Naive thymus-derived CD4-positive, alpha-beta T cell (primary cell): ENCODE measurements around the gene NINJ2. TPM values are rescaled to one million over a fixed set of nuclear protein-coding genes. Genes with fewer than 3 reads are reported as not detected.

Source experiments
- ATAC-seq: fragments of 150-1000 bp; cut with Tn5 transposase; 2 replicates; pipeline ENCODE4 v1.10.0; 2021; ENCODE audit warnings: mild to moderate bottlenecking, moderate library complexity
- CTCF ChIA-PET: fragments of 350-600 bp; sonication (Branson Sonifier 250); formaldehyde crosslinking; loops from one replicate; lab custom pipeline; 2021; ENCODE audit warnings: antibody characterized with exemption; lab: Charles Lee
- POLR2A ChIA-PET: fragments of 350-600 bp; sonication (Branson Sonifier 250); formaldehyde crosslinking; loops from one replicate; lab custom pipeline; 2021; ENCODE audit warnings: antibody characterized with exemption, inconsistent platforms; lab: Charles Lee
- DNase-seq, 9 donors: peaks; one replicate each; pipeline versions ENCODE4 v3.0.0 to v3.0.0-alpha.2; 2020 to 2022; ENCODE audit warnings: mixed read lengths in 1 of 9
- H3K27ac ChIP-seq: one replicate; pipeline ENCODE4 v1.7.0; 2013; ENCODE audit warnings: mild to moderate bottlenecking, low read depth, low read length, moderate library complexity
- H3K27me3 ChIP-seq, 2 donors: one replicate each; pipeline ENCODE4 v1.7.0; 2013; ENCODE audit warnings: low read length in 2 of 2, mild to moderate bottlenecking in 2 of 2, moderate library complexity in 2 of 2; ENCODE audit not compliant: control insufficient read depth in 2 of 2, insufficient read depth in 2 of 2
- H3K36me3 ChIP-seq, 3 experiments: 1 replicate in 2 of 3; 2 replicates in 1 of 3; pipeline ENCODE4 v1.7.0; 2013; ENCODE audit warnings: low read length in 3 of 3, mild to moderate bottlenecking in 3 of 3, moderate library complexity in 1 of 3; ENCODE audit not compliant: insufficient read depth in 3 of 3, control insufficient read depth in 2 of 3
- H3K4me1 ChIP-seq, 2 donors: one replicate each; pipeline ENCODE4 v1.7.0; 2013; ENCODE audit warnings: low read length in 2 of 2, mild to moderate bottlenecking in 2 of 2, moderate library complexity in 1 of 2; ENCODE audit not compliant: control insufficient read depth in 2 of 2, insufficient read depth in 2 of 2
- H3K4me3 ChIP-seq: 2 replicates; pipeline ENCODE4 v1.7.0; 2013; ENCODE audit warnings: mild to moderate bottlenecking, low read length
- H3K9me3 ChIP-seq, 3 experiments: 1 replicate in 2 of 3; 2 replicates in 1 of 3; pipeline ENCODE4 v1.7.0; 2013; ENCODE audit warnings: low read length in 3 of 3; ENCODE audit not compliant: control insufficient read depth in 2 of 3
- H3K27ac Mint-ChIP-seq, 9 donors: one replicate each; pipeline ENCODE4 v1.8.0; 2020 to 2022; ENCODE audit warnings: mixed read lengths in 9 of 9, mild to moderate bottlenecking in 8 of 9, moderate library complexity in 5 of 9, inconsistent platforms in 2 of 9
- H3K27me3 Mint-ChIP-seq, 5 donors: one replicate each; pipeline ENCODE4 v1.8.0; 2021 to 2022; ENCODE audit warnings: mixed read lengths in 5 of 5, mild to moderate bottlenecking in 1 of 5
- H3K36me3 Mint-ChIP-seq, 5 donors: one replicate each; pipeline ENCODE4 v1.8.0; 2020 to 2022; ENCODE audit warnings: mixed read lengths in 5 of 5, mild to moderate bottlenecking in 3 of 5, inconsistent platforms in 1 of 5
- H3K4me1 Mint-ChIP-seq, 7 donors: one replicate each; pipeline ENCODE4 v1.8.0; 2020 to 2022; ENCODE audit warnings: mixed read lengths in 7 of 7, mild to moderate bottlenecking in 3 of 7, inconsistent platforms in 1 of 7
- H3K4me3 Mint-ChIP-seq, 10 donors: one replicate each; pipeline ENCODE4 v1.8.0; 2020 to 2022; ENCODE audit warnings: mild to moderate bottlenecking in 10 of 10, mixed read lengths in 10 of 10, moderate library complexity in 6 of 10, inconsistent platforms in 2 of 10
- H3K9me3 Mint-ChIP-seq, 11 donors: one replicate each; pipeline ENCODE4 v1.8.0; 2020 to 2022; ENCODE audit warnings: mixed read lengths in 11 of 11, mild to moderate bottlenecking in 4 of 11, inconsistent platforms in 1 of 11, moderate library complexity in 1 of 11
- intact Hi-C, 2 donors: fragments of 100-400 bp; cut with micrococcal nuclease; formaldehyde crosslinking; loops; one replicate each; pipeline ENCODE4 v1.15.1; 2023
- polyA plus RNA-seq, 2 donors: library from polyadenylated mRNA; unstranded; fragments of 300-500 nt; fragmentation: Illumina TruSeq; gene quantifications; one replicate each; pipeline ENCODE4 v1.2.3, GENCODE V29; 2021
- total RNA-seq, 6 experiments: library from RNA in 5 of 6; stranded (reverse) in 5 of 6; gene quantifications; 1 replicate in 5 of 6; 2 replicates in 1 of 6; pipeline ENCODE4 v1.2.3 and lab custom pipeline; 2021 to 2026

The NINJ2 gene
- total and polyA plus RNA-seq, 7 experiments from 2014 or later, result 0.84 to 11.2 (median 5.1) TPM

DNA sequence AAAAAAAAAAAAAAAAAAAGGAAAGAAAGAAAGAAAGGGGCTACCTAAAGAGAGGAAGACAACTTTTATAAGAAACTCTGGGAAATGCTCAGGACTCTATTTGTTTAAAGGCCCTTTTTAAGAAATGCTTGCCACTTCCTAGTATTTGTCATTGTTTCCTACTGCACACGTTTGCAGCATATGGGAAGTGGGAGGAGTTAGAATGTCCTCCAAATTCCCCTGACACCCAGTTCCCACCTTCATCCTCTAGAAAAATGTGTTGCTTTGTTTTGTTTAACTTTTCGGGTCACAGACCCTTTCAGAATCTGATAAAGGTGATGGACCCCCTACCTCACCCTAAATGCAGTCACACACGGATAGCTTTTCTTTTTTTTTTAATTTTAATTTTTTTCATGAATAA, 40.8 kb downstream of the NINJ2 start:
- H3K27ac ChIP-seq, result no peak overlapping the region
- peaks cover 0 to 20% of the 10 kb centered on the region in 2 donors for H3K4me1 ChIP-seq
- H3K27me3 ChIP-seq, result no peaks in the 10 kb centered on the region
- ChIA-PET CTCF (interaction anchor here (0.5 to 1.5 kb wide), 3 partner anchors 12 to 192 kb away, joined by 3 to 6 read pairs (median 3); no protein-coding TSS in a partner anchor), POLR2A (interaction anchor here (0.6 kb wide), 3 partner anchors 44 to 205 kb away, joined by 3 to 6 read pairs (median 5); no protein-coding TSS in a partner anchor)
- no peaks in the 10 kb centered on the region for H3K9me3 Mint-ChIP-seq
- no peak overlapping the region for H3K4me3 ChIP-seq
- H3K36me3 ChIP-seq, result no peaks in the 10 kb centered on the region
- H3K9me3 ChIP-seq, result no peaks in the 10 kb centered on the region
- H3K4me1 Mint-ChIP-seq, result peaks cover 29 to 56% (median 51%) of the 10 kb centered on the region in 7 donors
- H3K36me3 Mint-ChIP-seq, result peaks cover 0 to 5% (median 0%) of the 10 kb centered on the region in 5 donors
- peak overlapping the region in 8 of 9 donors; percentile 56 to 96 (median 74) for H3K27ac Mint-ChIP-seq
- ATAC-seq (peak; percentile 58), DNase-seq (no peak)
- H3K4me3 Mint-ChIP-seq, result peak overlapping the region; percentile 51 to 85 (median 63)
- no peaks in the 10 kb centered on the region for H3K27me3 Mint-ChIP-seq
- intact Hi-C loops, result loop anchor here in 1 of 2 donors (1.0 kb wide), 1 partner anchor 8 kb away; no protein-coding TSS in a partner anchor

DNA sequence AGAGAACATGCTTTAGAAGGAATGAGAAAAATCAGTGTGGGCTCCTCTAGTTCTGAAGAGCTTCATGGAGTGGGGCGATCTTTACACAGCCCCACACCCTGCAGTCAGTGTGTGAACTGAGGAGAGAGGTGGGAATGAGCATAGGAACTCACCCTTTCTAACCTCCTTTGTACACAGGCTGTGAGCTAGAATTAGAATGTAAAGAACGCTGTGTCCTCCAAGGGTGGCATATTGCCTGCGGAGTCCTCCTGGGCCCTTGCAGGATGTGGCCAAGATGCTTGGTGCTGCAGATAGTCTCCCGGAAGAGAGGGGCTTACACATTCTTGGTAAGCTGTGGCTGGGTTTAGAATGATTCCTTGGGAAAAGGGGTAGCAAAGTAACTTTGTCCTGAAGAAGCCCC, 43.9 kb downstream of the NINJ2 start:
- Histone ChIP-seq H3K36me3 (no peaks in the 10 kb centered on the region), H3K4me3 (no peak overlapping the region), H3K27ac (no peak overlapping the region), H3K27me3 (no peaks in the 10 kb centered on the region), H3K9me3 (no peaks in the 10 kb centered on the region), H3K4me1 (peaks cover 0 to 20% of the 10 kb centered on the region in 2 donors)
- intact Hi-C loops, result loop anchor here in 1 of 2 donors (2.0 to 10.0 kb wide), 2 partner anchors 23 to 475 kb away; no protein-coding TSS in a partner anchor
- POLR2A ChIA-PET, result interaction anchor here (0.5 to 2.3 kb wide), 3 partner anchors 13 to 24 kb away, joined by 3 to 9 read pairs (median 6); no protein-coding TSS in a partner anchor
- ATAC-seq (no peak), DNase-seq (peak in 3 of 9 donors; percentile 21 to 38 (median 29))
- CTCF ChIA-PET, result interaction anchor here (0.6 to 2.6 kb wide), 4 partner anchors 110 to 201 kb away, joined by 4 to 10 read pairs (median 6); partner anchors contain the start of gene WNK1
- peaks cover 0 to 1% (median 0%) of the 10 kb centered on the region in 11 donors for H3K9me3 Mint-ChIP-seq
- H3K27me3 Mint-ChIP-seq, result no peaks in the 10 kb centered on the region
- H3K4me1 Mint-ChIP-seq, result peaks cover 36 to 69% (median 60%) of the 10 kb centered on the region in 7 donors
- H3K4me3 Mint-ChIP-seq, result peak overlapping the region in 4 of 10 donors; percentile 20 to 39 (median 30)
- H3K27ac Mint-ChIP-seq, result peak overlapping the region in 6 of 9 donors; percentile 21 to 77 (median 51)
- H3K36me3 Mint-ChIP-seq, result peaks cover 0 to 4% (median 0%) of the 10 kb centered on the region in 5 donors

DNA sequence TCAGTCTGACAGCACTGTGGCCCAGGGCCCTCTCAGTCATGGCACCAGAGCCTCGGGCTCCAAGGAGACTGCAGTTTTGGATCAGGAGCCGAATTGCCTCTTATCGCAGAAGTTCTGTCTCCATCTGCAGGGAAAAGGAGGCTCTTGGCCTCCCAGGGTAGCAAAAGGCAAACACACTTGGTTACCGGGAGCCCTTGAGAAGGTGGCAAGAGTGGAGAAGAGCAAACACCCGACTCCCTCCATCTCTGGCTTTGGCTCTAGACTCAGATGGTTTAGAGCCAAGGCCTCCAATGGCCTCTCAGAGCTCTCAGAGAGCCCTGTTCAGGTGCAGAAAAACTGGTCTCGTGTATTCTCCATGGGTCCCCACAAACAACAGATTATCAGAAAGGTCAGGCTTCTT, 44.6 kb downstream of the NINJ2 start:
- Mint-ChIP-seq H3K9me3 (peaks cover 0 to 1% (median 0%) of the 10 kb centered on the region in 11 donors), H3K4me3 (peak overlapping the region in 1 of 10 donors; percentile 26), H3K36me3 (peaks cover 0 to 4% (median 0%) of the 10 kb centered on the region in 5 donors), H3K4me1 (peaks cover 36 to 67% (median 60%) of the 10 kb centered on the region in 7 donors), H3K27ac (peak overlapping the region in 3 of 9 donors; percentile 16 to 51 (median 32)), H3K27me3 (no peaks in the 10 kb centered on the region)
- POLR2A ChIA-PET, result no interaction called here
- DNase-seq (no peak), ATAC-seq (no peak)
- peaks cover 0 to 20% of the 10 kb centered on the region in 2 donors for H3K4me1 ChIP-seq
- no peaks in the 10 kb centered on the region for H3K9me3 ChIP-seq
- intact Hi-C loops, result loop anchor here in 1 of 2 donors (2.0 to 10.0 kb wide), 2 partner anchors 24 to 476 kb away; no protein-coding TSS in a partner anchor
- CTCF ChIA-PET, result interaction anchor here (1.1 to 1.8 kb wide), 2 partner anchors 111 to 133 kb away, joined by 4 to 8 read pairs; partner anchors contain the start of gene WNK1
- H3K4me3 ChIP-seq, result no peak overlapping the region
- no peaks in the 10 kb centered on the region for H3K27me3 ChIP-seq
- no peak overlapping the region for H3K27ac ChIP-seq
- H3K36me3 ChIP-seq, result no peaks in the 10 kb centered on the region

DNA sequence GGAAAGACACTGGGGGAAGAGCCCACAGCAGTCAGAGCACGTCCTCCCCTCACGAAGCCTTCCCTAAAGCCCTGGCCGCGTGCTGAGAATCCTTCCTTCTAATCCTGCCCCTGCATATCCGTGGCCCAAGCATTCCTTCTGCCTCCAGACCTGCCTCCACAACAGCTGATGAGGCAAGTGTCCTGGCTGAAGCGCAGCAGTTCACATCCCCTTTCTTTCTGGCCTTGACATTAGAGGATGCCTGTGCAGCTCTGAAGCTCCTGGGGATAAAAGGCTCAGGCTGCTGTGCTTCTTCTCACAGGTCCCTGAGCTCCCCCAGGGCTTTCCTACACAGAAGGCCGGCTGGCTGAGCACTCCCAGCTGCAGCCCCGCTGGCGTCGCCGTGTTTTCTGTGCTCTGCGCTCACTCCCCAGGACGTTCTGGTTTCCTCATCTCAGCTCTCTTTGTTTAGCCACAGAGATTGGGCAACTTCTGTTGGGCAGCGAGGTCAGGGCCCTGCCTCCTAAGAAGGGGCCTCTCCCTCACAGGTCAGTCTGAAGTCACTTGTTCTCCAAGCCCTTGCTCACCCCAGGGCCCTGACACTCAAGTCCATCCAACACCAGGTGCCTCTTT, 45.8 kb downstream of the NINJ2 start:
- Histone ChIP-seq H3K4me3 (no peak overlapping the region), H3K27ac (no peak overlapping the region), H3K27me3 (no peaks in the 10 kb centered on the region), H3K9me3 (no peaks in the 10 kb centered on the region), H3K36me3 (no peaks in the 10 kb centered on the region), H3K4me1 (peaks cover 0 to 13% of the 10 kb centered on the region in 2 donors)
- POLR2A ChIA-PET, result interaction anchor here (0.5 to 0.9 kb wide), 3 partner anchors 111 to 194 kb away, joined by 3 to 5 read pairs (median 3); no protein-coding TSS in a partner anchor
- peak; percentile 61 for ATAC-seq
- DNase-seq, result no peak
- Mint-ChIP-seq H3K9me3 (peaks cover 0 to 1% (median 0%) of the 10 kb centered on the region in 11 donors), H3K27ac (peak overlapping the region in 2 of 9 donors; percentile 16 to 34), H3K27me3 (no peaks in the 10 kb centered on the region), H3K36me3 (peaks cover 0 to 2% (median 0%) of the 10 kb centered on the region in 5 donors), H3K4me3 (no peak overlapping the region), H3K4me1 (peaks cover 25 to 59% (median 48%) of the 10 kb centered on the region in 7 donors)
- intact Hi-C loops, result loop anchor here in 1 of 2 donors (10.0 kb wide), 1 partner anchor 477 kb away; no protein-coding TSS in a partner anchor
- CTCF ChIA-PET, result interaction anchor here (4.7 kb wide), 1 partner anchor 198 kb away, joined by 48 read pairs; no protein-coding TSS in a partner anchor

DNA sequence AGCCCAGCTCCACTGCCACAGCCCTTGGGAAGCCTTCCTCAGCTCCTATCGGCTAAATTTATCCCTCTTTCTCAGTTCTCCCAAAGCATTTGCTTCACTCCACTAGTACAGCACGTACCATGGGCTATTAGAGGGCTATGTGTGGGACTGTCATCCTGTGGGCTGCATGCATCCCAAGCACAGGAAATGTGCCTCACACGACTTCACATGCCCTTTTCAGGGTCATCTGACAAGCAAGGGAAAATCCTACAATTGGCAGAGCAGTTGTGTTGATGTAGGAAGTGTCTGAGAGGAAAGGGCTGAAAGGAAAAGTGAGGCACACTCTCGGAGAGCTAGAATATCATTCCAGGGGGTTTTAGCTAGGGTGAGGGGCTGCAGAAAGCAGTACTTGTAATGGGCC, 47.6 kb downstream of the NINJ2 start:
- peaks cover 0 to 2% (median 0%) of the 10 kb centered on the region in 5 donors for H3K36me3 Mint-ChIP-seq
- peak overlapping the region in 5 of 9 donors; percentile 5 to 71 (median 47) for H3K27ac Mint-ChIP-seq
- ChIA-PET CTCF (interaction anchor here (0.9 to 5.5 kb wide), 5 partner anchors 8 to 200 kb away, joined by 3 to 48 read pairs (median 9); partner anchors contain the start of gene WNK1), POLR2A (interaction anchor here (0.9 to 1.3 kb wide), 3 partner anchors 9 to 138 kb away, joined by 3 read pairs; no protein-coding TSS in a partner anchor)
- Histone ChIP-seq H3K4me1 (peaks cover under 1 to 13% of the 10 kb centered on the region in 2 donors), H3K9me3 (no peaks in the 10 kb centered on the region), H3K27me3 (no peaks in the 10 kb centered on the region), H3K36me3 (no peaks in the 10 kb centered on the region), H3K27ac (no peak overlapping the region), H3K4me3 (no peak overlapping the region)
- H3K9me3 Mint-ChIP-seq, result peaks cover 0 to 1% (median 0%) of the 10 kb centered on the region in 11 donors
- ATAC-seq (no peak), DNase-seq (no peak)
- peaks cover 24 to 57% (median 41%) of the 10 kb centered on the region in 7 donors for H3K4me1 Mint-ChIP-seq
- H3K4me3 Mint-ChIP-seq, result no peak overlapping the region
- intact Hi-C loops, result loop anchor here in 1 of 2 donors (10.0 kb wide), 1 partner anchor 479 kb away; no protein-coding TSS in a partner anchor
- no peaks in the 10 kb centered on the region for H3K27me3 Mint-ChIP-seq
